ENCODE results near the gene CPNE8.

The CPNE8 gene

GRCh38 chr12:38785381-38785780, 120.0 kb downstream of the CPNE8 start:
- no peak for TF ChIP-seq CTCF (IDR thresholded peaks at IDR 0.05; ENCODE audit: insufficient read depth, low read length, poor library complexity, severe bottlenecking)
- Histone ChIP-seq H3K27me3 (replicated peaks; ENCODE audit: control insufficient read depth, insufficient read depth, low read length) (no peaks in the 10 kb centered on the region), H3K36me3 (ENCODE audit: control insufficient read depth, insufficient read depth, low read length) (no peaks in the 10 kb centered on the region), H3K4me3 (replicated peaks; ENCODE audit: low read depth, low read length) (no peak overlapping the region)
- no peak for DNase-seq (ENCODE audit: extremely low read depth, insufficient read length)

- H3K4me3 ChIP-seq (replicated peaks; ENCODE audit: low read depth, low read length): no peak overlapping the region
- no peaks in the 10 kb centered on the region for H3K36me3 ChIP-seq (ENCODE audit: control insufficient read depth, insufficient read depth, low read length)
- no peaks in the 10 kb centered on the region for H3K27me3 ChIP-seq (replicated peaks; ENCODE audit: control insufficient read depth, insufficient read depth, low read length)
- DNase-seq (ENCODE audit: extremely low read depth, insufficient read length): no peak
- TF ChIP-seq CTCF (IDR thresholded peaks at IDR 0.05; ENCODE audit: insufficient read depth, low read length, poor library complexity, severe bottlenecking): no peak
Observed at GRCh38 chr12:38783304-38783703, 122.1 kb downstream of the CPNE8 start.

GRCh38 chr12:38782359-38782758, 123.0 kb downstream of the CPNE8 start:
- no peak for DNase-seq (ENCODE audit: extremely low read depth, insufficient read length)
- TF ChIP-seq CTCF (IDR thresholded peaks at IDR 0.05; ENCODE audit: insufficient read depth, low read length, poor library complexity, severe bottlenecking): no peak
- no peaks in the 10 kb centered on the region for H3K36me3 ChIP-seq (ENCODE audit: control insufficient read depth, insufficient read depth, low read length)

GRCh38 chr12:38776647-38777046, 128.7 kb downstream of the CPNE8 start:
- Histone ChIP-seq H3K36me3 (ENCODE audit: control insufficient read depth, insufficient read depth, low read length) (no peaks in the 10 kb centered on the region), H3K27me3 (replicated peaks; ENCODE audit: control insufficient read depth, insufficient read depth, low read length) (no peaks in the 10 kb centered on the region), H3K4me3 (replicated peaks; ENCODE audit: low read depth, low read length) (no peak overlapping the region)
- DNase-seq (ENCODE audit: extremely low read depth, insufficient read length): no peak
- TF ChIP-seq CTCF (IDR thresholded peaks at IDR 0.05; ENCODE audit: insufficient read depth, low read length, poor library complexity, severe bottlenecking): no peak

More at GRCh38 chr12:38782359-38782758, 123.0 kb downstream of the CPNE8 start:
- no peaks in the 10 kb centered on the region for H3K27me3 ChIP-seq (replicated peaks; ENCODE audit: control insufficient read depth, insufficient read depth, low read length)
- peak overlapping the region; percentile 20; the same call in 1 of the 2 replicates for H3K4me3 ChIP-seq (replicated peaks; ENCODE audit: low read depth, low read length)

GRCh38 chr12:38775457-38775856, 129.9 kb downstream of the CPNE8 start:
- H3K36me3 ChIP-seq (ENCODE audit: control insufficient read depth, insufficient read depth, low read length): no peaks in the 10 kb centered on the region
- no peaks in the 10 kb centered on the region for H3K27me3 ChIP-seq (replicated peaks; ENCODE audit: control insufficient read depth, insufficient read depth, low read length)
- DNase-seq (ENCODE audit: extremely low read depth, insufficient read length): peak; percentile 49
- TF ChIP-seq CTCF (IDR thresholded peaks at IDR 0.05; ENCODE audit: insufficient read depth, low read length, poor library complexity, severe bottlenecking): no peak
- H3K4me3 ChIP-seq (replicated peaks; ENCODE audit: low read depth, low read length): no peak overlapping the region; the same call in 1 of the 2 replicates

GRCh38 chr12:38772437-38772836, 133.0 kb downstream of the CPNE8 start:
- Histone ChIP-seq H3K36me3 (ENCODE audit: control insufficient read depth, insufficient read depth, low read length) (no peaks in the 10 kb centered on the region), H3K4me3 (replicated peaks; ENCODE audit: low read depth, low read length) (no peak overlapping the region), H3K27me3 (replicated peaks; ENCODE audit: control insufficient read depth, insufficient read depth, low read length) (no peaks in the 10 kb centered on the region)
- no peak for DNase-seq (ENCODE audit: extremely low read depth, insufficient read length)
- TF ChIP-seq CTCF (IDR thresholded peaks at IDR 0.05; ENCODE audit: insufficient read depth, low read length, poor library complexity, severe bottlenecking): no peak
